Mesenteric fat pad (tissue), 1 donor: ENCODE measurements around the gene CYB561A3. TPM values are rescaled to one million over a fixed set of nuclear protein-coding genes. Genes with fewer than 3 reads are reported as not detected.

Source experiments
- DNase-seq: peaks from one replicate; pipeline ENCODE4 v3.0.0-alpha.2; 2020; ENCODE audit warnings: low spot score
- total RNA-seq: library from RNA; stranded (reverse); fragmentation: NEBNext Ultra II Directional; extraction: Animal tissue kit (Norgen Biotek cat#: 25700); gene quantifications from one replicate; pipeline ENCODE4 v1.2.1, GENCODE V29; 2021
- donor health status: DM: yes; HTN: yes; CAD: no.

Gene CYB561A3
- total RNA-seq, 1 donor from 2014 or later: 34.4 TPM

DNA sequence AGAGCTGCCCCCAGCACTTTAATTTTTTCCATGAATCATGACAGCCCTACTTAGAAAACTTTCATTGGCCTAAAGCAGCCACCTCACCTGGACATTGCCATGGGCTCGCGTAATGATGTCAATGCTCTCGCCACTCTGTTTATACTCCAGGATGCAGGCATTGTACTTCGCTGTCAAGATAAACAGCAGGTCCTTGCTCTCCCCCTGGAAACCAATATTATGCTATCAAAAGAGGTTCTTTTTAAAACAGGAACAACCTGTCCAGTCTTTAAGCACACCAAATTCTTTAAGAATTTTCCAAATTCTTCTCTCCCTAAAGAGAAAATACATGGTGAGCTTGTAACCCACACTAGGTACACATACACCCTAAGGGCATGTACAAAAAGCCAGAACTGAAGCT, 31.8 kb downstream of the CYB561A3 start:
- DNase-seq: no peak

DNA sequence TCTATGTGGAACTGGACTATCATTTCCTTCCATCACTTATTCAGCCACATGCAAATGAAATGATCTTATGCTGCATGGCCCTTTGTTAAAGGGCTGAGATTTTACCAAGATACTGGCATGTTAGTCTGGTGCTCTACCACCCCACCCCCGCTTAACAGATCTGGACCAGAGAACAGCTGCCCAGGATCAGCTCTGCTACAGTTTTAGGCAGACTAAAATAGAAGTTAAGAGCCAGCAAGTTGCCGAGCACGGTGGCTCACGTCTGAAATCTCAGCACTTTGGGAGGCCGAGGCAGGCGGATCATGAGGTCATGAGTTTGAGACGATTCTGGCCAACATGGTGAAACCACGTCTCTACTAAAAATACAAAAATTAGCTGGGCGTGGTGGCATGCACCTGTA, 33.3 kb downstream of the CYB561A3 start:
- no peak for DNase-seq

DNA sequence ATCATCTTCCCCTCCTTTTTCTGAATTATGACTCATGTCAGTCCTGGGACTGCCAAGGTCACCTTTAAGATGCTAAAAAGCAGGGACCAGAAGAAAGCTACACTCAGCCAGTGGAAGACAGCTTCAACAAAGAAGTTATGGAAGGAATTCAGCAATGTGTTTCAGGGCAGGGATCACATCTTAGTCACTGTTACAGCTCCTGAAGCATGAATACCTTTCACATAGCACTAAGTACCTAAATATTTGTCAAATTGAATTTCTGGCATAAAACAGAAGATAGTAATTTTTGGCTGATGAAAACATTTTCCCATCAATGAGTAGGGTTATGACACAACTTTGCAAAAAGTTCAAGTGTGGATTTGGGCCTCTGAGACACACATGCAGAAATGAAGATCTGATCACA, 34.0 kb downstream of the CYB561A3 start:
- no peak for DNase-seq

DNA sequence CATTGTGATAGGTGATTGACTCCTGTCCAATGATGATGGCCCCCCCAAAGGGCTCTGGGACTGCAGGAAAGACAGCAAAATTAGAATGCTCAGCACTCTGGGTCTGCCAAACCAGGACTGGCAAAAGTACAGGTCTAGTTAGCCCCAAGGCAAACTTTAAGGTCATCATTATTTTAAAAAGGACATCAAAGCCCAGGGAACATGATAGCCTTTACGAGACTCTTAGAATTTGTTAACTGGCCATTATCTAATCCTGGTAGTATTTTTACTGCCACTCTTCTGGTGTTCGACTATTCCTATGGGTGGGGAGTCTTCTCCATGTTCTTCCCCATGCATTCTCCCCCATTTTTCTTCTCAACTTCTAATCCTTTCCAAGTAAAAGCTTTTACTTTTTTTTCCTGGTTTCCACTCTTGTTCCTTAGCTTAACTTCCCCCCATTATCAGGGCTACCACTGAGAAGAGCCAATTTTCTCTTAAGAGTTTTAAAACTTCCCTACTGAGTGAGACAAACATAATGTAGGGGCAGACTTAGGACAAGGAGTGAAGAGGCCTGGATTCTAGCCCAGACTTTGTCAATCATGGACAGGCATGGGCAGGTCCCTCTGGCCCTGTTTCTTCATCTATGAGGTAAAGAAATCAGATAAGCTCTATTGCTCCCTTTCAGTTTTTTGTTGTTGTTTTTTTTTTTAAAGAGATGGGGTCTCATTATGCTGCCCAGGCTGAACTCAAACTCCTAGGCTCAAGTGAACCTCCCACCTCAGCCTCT, 35.9 kb downstream of the CYB561A3 start:
- DNase-seq: no peak

DNA sequence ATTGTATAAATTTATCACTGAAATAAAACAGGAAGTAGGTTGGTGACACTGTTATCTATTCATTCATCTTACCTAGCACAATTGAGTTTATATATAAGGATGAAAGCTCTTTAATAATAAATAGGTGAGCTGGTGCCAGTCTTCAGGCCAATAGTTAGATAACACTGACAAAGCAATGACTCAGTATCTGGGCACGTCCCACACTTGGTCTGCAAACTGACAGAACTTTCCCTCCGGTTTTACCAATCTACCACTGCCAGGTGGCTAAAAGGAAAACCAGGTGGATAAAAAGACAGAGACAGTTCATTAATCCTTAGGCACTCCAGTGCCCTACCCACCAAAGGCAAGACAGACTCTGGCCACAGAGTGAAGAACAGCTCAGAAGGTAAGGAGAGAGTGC, 46.4 kb downstream of the CYB561A3 start:
- DNase-seq: no peak

DNA sequence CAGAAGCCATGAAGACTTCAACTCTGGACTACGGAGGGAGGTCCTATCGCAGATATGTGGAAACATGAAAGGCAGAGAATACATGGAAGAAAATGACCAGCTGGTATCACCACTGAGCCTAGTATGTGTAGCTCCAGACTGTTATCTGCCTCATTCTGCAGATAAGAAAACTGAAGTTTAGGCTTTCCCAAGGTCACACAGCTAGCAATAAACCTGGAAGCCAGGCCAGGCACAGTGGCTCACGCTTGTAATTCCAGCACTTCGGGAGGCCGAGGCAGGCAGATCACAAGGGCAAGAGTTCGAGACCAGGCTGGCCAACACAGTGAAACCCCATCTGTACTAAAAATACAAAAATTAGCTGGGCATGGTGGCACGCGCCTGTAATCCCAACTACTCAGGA, 50.9 kb downstream of the CYB561A3 start:
- no peak for DNase-seq

DNA sequence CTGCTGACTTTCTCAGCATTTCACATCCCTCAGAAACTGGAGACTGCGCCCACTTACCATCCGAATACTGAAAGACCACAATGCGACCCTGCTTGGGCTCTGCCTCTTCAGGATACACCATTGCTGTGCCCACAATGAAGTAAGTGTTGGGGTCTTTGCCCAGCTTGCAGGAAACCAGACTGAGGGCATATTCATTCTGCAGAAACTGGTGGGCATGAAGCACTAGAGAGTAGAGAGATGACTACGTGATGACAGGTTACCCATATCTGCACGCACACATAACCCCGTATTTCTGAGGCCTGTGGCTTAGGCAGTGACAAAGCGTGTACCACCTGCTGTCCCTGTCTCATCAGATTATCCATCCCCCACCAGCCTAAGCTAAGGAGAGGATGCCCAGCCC, 51.9 kb downstream of the CYB561A3 start:
- no peak for DNase-seq

DNA sequence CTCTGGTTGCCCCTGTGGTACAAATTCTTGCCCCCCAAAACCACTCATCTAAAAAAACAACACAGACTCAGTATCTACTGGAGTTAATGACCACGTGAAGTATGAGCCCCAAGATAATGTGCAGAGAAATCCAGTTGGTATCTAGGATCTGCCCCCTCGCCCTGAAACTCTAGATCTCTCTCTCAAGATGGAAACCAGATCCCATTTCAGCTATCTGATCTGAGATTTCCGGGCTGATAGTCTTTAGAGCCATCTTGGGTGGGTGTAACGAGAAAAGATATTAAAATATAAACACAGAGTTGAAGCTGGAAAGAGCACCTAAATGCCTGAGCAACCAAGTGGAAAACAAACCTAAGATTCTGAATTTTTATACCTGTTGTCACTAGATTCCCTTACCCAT, 52.5 kb downstream of the CYB561A3 start:
- no peak for DNase-seq

DNA sequence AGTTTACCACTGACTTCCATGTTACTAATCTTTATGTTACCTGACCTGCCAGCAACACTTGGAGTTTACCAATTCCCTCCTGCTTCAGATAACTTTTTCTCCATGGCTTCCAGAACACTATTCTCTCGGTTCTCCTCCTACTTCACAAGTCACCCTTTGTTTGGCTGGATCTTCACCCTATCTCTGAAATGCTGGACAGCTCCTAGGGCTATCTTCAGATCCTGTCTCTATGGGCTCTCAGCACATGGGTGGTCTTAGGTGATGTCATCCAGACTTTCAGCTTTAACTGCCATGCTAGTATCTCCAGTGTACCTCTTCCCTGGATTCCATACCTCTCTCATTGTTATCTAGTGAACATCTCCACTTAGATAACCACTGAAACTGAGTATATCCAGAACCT, 54.3 kb downstream of the CYB561A3 start:
- DNase-seq: no peak

DNA sequence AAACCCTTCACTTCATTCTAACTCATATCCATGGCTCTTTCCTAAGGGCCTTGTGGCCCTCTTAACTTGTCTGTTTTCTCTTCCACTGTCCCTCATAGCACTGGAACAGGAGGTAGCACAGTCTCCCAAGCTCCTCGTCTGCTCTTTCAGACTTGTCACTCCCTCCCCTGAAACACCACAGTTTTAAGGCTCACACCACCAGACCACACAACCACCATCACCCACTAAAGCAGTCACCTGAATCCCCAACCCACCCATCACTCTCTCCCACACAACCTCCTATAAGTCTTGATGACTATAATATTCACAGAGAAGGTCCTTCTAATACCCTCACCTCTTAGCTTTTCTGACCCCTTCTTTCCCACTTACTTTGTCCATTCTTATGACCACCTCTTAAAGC, 55.5 kb downstream of the CYB561A3 start:
- DNase-seq: no peak

DNA sequence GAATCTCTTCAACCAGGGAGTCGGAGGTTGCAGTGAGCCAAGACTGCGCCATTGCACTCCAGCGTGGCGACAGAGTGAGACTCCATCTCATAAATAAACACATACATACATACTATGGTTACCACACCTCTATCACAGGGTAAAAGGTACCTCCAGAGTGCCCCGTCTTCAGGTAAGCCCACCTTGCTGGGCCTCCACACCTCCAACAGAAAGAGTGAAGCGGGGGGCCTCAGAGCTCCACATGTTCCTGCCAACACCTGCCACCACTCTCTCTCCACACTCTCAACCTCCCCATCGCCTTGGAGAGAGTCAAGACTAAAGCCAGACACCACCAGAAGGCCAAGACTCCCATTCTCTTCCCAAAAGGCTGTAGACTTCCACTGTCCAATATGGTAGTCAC, 56.3 kb downstream of the CYB561A3 start:
- DNase-seq: no peak

DNA sequence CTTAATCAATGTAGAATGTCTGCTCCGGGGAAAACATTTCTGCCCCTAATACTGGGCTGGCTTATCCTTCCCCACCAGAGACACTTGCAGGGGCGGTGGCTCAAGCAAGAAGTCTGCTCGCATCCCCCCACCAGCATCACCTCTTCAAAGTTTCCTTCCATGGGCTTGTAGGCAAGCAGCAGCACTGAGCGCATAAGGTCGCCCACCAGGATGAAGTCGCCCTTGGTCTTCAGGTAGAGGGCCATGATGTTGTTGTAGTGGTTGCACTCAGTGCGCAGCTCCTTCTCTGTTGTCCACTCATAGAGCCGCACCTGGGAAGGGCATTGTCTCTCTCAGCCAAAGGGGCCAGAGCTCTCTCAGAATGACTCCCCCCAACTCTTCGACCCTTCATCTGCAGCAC, 58.0 kb downstream of the CYB561A3 start:
- no peak for DNase-seq

DNA sequence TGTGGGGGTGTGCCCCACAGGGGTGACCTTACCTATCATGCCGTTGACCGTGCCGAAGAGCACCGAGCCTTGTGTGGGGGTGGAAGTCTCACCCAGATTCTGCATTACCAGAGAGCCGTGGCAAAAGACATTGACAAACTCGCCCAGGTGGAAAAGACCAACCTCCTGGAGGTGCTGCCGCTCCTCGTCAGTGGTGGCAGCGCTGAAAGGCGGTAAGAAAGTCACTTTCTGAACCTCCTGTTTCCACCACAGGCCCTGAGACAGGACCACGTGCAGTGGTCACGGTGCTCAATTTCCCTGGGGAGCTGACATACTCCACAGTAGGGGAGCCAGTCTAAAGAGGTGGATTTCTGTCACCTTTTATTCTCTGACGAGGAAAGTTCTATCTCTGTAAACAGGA, 59.1 kb downstream of the CYB561A3 start:
- no peak for DNase-seq

Other genes starting within 250 kb of the CYB561A3 start
- gene VPS37C, start 200.5 kb downstream of the CYB561A3 start, total RNA-seq: 21.5 TPM
- 47.2 TPM for gene PGA3, start 158.4 kb downstream of the CYB561A3 start, total RNA-seq
- gene PGA4, start 139.5 kb downstream of the CYB561A3 start, total RNA-seq: 20.6 TPM
- 2.6 TPM for gene PGA5, start 120.7 kb downstream of the CYB561A3 start, total RNA-seq
- gene VWCE, start 66.6 kb downstream of the CYB561A3 start, total RNA-seq: 7.7 TPM
- gene DDB1, start 28.8 kb downstream of the CYB561A3 start, total RNA-seq: 195 TPM
- 21.2 TPM for gene TKFC, start 28.7 kb downstream of the CYB561A3 start, total RNA-seq
- gene TMEM138, start 492 bp upstream of the CYB561A3 start, total RNA-seq: 68.2 TPM
- gene TMEM216, start 30.7 kb upstream of the CYB561A3 start, total RNA-seq: 9.9 TPM
- gene CPSF7, start 68.1 kb upstream of the CYB561A3 start, total RNA-seq: 73.0 TPM
- gene SDHAF2, start 68.2 kb upstream of the CYB561A3 start, total RNA-seq: 40.2 TPM
- 1.2 TPM for gene LRRC10B, start 146.9 kb upstream of the CYB561A3 start, total RNA-seq
- gene SYT7, start 219.2 kb upstream of the CYB561A3 start, total RNA-seq: 2.4 TPM